HL-60/S4 (cell line): ENCODE measurements around the gene SCN5A.

ENCODE experiments used
- in situ Hi-C: fragments of 300-500 bp; cut with MboI; formaldehyde crosslinking; loops from 2 replicates; pipeline ENCODE4 v1.14.3; 2022; ENCODE audit warnings: low sequenced_read_pairs

SCN5A gene

GRCh38 chr3:38648024-38648658 lies 1.3 kb downstream of the SCN5A start:
- in situ Hi-C loops = no loop called here

- in situ Hi-C loops = no loop called here
Measured at GRCh38 chr3:38647217-38647970, 2.1 kb downstream of the SCN5A start.

- in situ Hi-C loops = no loop called here
Measured at GRCh38 chr3:38646630-38647029, 2.9 kb downstream of the SCN5A start.

- in situ Hi-C loops = no loop called here
Measured at GRCh38 chr3:38646062-38646461, 3.4 kb downstream of the SCN5A start.

- in situ Hi-C loops = no loop called here
Measured at GRCh38 chr3:38645601-38646000, 3.9 kb downstream of the SCN5A start.

GRCh38 chr3:38645076-38645475 lies 4.4 kb downstream of the SCN5A start:
- in situ Hi-C loops = no loop called here

- in situ Hi-C loops = no loop called here
Measured at GRCh38 chr3:38644662-38645053, 4.8 kb downstream of the SCN5A start.

- in situ Hi-C loops = no loop called here
Measured at GRCh38 chr3:38644016-38644661, 5.3 kb downstream of the SCN5A start.

GRCh38 chr3:38643592-38643991 lies 5.9 kb downstream of the SCN5A start:
- in situ Hi-C loops = no loop called here

- in situ Hi-C loops = no loop called here
Measured at GRCh38 chr3:38643090-38643489, 6.4 kb downstream of the SCN5A start.

- in situ Hi-C loops = no loop called here
Measured at GRCh38 chr3:38641461-38642110, 7.9 kb downstream of the SCN5A start.

GRCh38 chr3:38640661-38641452 lies 8.6 kb downstream of the SCN5A start:
- in situ Hi-C loops = no loop called here

- in situ Hi-C loops = no loop called here
Measured at GRCh38 chr3:38638354-38638753, 11.1 kb downstream of the SCN5A start.

GRCh38 chr3:38637906-38638305 lies 11.6 kb downstream of the SCN5A start:
- in situ Hi-C loops = no loop called here

GRCh38 chr3:38636881-38637280 lies 12.6 kb downstream of the SCN5A start:
- in situ Hi-C loops = no loop called here

GRCh38 chr3:38636464-38636863 lies 13.0 kb downstream of the SCN5A start:
- in situ Hi-C loops = no loop called here

GRCh38 chr3:38634111-38634510 lies 15.4 kb downstream of the SCN5A start:
- in situ Hi-C loops = no loop called here

GRCh38 chr3:38632989-38633388 lies 16.5 kb downstream of the SCN5A start:
- in situ Hi-C loops = no loop called here

GRCh38 chr3:38630606-38631005 lies 18.9 kb downstream of the SCN5A start:
- in situ Hi-C loops = no loop called here

GRCh38 chr3:38630070-38630469 lies 19.4 kb downstream of the SCN5A start:
- in situ Hi-C loops = no loop called here

- in situ Hi-C loops = no loop called here
Measured at GRCh38 chr3:38628835-38629234, 20.7 kb downstream of the SCN5A start.
